ENCODE results near the gene CHRDL1. TPM values are rescaled to one million over a fixed set of nuclear protein-coding genes. Genes with fewer than 3 reads are reported as not detected.

CHRDL1 gene
- total RNA-seq, 1 experiment from 2014 or later: 11.1 TPM

GRCh38 chrX:110646386-110646785 is 149.2 kb downstream of the CHRDL1 start (continued):
- TF ChIP-seq E2F4 (CRISPR knock-in tag; IDR thresholded peaks at IDR 0.05; ENCODE audit: borderline replicate concordance, low read depth) (no peak), ATF6 (CRISPR knock-in tag; IDR thresholded peaks at IDR 0.05) (no peak), MLX (CRISPR knock-in tag; IDR thresholded peaks at IDR 0.05) (no peak), GABPB1 (CRISPR knock-in tag; IDR thresholded peaks at IDR 0.05) (no peak), CDX4 (CRISPR knock-in tag; IDR thresholded peaks at IDR 0.05; ENCODE audit: borderline replicate concordance) (no peak), JUN (CRISPR knock-in tag; IDR thresholded peaks at IDR 0.05) (no peak), NFYB (CRISPR knock-in tag; conservative IDR thresholded peaks at IDR 0.05; ENCODE audit: low read depth) (no peak), USF1 (CRISPR knock-in tag; IDR thresholded peaks at IDR 0.05) (no peak), ATF3 (CRISPR knock-in tag; conservative IDR thresholded peaks at IDR 0.05) (no peak), ZNF281 (CRISPR knock-in tag; IDR thresholded peaks at IDR 0.05) (no peak), SMAD4 (CRISPR knock-in tag; IDR thresholded peaks at IDR 0.05) (no peak)

Data from WTC11 (cell line).